NB4 (cell line): ENCODE results near the gene CEBPE.
A peak's percentile ranks its signal among the peaks of the same experiment; 100 is the strongest.

Experiments
- DNase-seq: peaks from one replicate; pipeline ENCODE4 v3.0.0; 2010; ENCODE audit warnings: low read depth
- H3K4me3 ChIP-seq: one replicate; pipeline ENCODE4 v1.5.1; 2011; ENCODE audit warnings: mild to moderate bottlenecking, low read depth, low read length, moderate library complexity
- CTCF ChIP-seq: IDR thresholded peaks from one replicate; pipeline ENCODE4 v1.5.1; 2012; ENCODE audit warnings: low read depth, low read length
- MAX ChIP-seq: IDR thresholded peaks from 2 replicates; pipeline ENCODE4 v1.6.1; 2011; ENCODE audit warnings: low read depth, low read length
- MYC ChIP-seq: IDR thresholded peaks from 2 replicates; pipeline ENCODE4 v1.6.1; 2011; ENCODE audit warnings: low read depth, low read length
- POLR2A ChIP-seq: IDR thresholded peaks from 2 replicates; pipeline ENCODE4 v1.6.1; 2011; ENCODE audit warnings: mild to moderate bottlenecking; ENCODE audit not compliant: insufficient read length; ENCODE audit errors: extremely low read depth

Gene CEBPE

GRCh38 chr14:23086565-23086964 is 32.5 kb downstream of the CEBPE start:
- no peak for TF ChIP-seq MAX
- no peak for TF ChIP-seq CTCF
- no peak for TF ChIP-seq MYC
- TF ChIP-seq POLR2A: no peak
- no peak for DNase-seq
- no peak overlapping the region for H3K4me3 ChIP-seq

GRCh38 chr14:23085458-23085857 is 33.6 kb downstream of the CEBPE start:
- H3K4me3 ChIP-seq: no peak overlapping the region
- DNase-seq: no peak
- TF ChIP-seq CTCF (no peak), MYC (no peak), POLR2A (no peak), MAX (no peak)

- TF ChIP-seq MYC (no peak), CTCF (no peak), POLR2A (no peak)
- no peak for DNase-seq
- H3K4me3 ChIP-seq: no peak overlapping the region
Measured at GRCh38 chr14:23080474-23080873, 38.6 kb downstream of the CEBPE start.

- DNase-seq: no peak
- H3K4me3 ChIP-seq: no peak overlapping the region
- TF ChIP-seq POLR2A (no peak), CTCF (no peak), MYC (no peak), MAX (no peak)
Measured at GRCh38 chr14:23079716-23080115, 39.3 kb downstream of the CEBPE start.

- no peak for TF ChIP-seq POLR2A
- peak; percentile 26; the same call in 1 of the 2 replicates for TF ChIP-seq MAX
- TF ChIP-seq MYC: no peak
- TF ChIP-seq CTCF: no peak
- peak; percentile 79 for DNase-seq
- H3K4me3 ChIP-seq: no peak overlapping the region
Measured at GRCh38 chr14:23078692-23079116, 40.4 kb downstream of the CEBPE start.

GRCh38 chr14:23077962-23078361 is 41.1 kb downstream of the CEBPE start:
- DNase-seq: no peak
- TF ChIP-seq MAX (no peak), MYC (no peak), POLR2A (no peak), CTCF (no peak)
- no peak overlapping the region for H3K4me3 ChIP-seq
